GM23248 (cell line): ENCODE measurements around the gene ATP6V0D1. TPM values are rescaled to one million over a fixed set of nuclear protein-coding genes. Genes with fewer than 3 reads are reported as not detected.

Experiments used
- DNase-seq: peaks from one replicate; pipeline ENCODE4 v3.0.0-alpha.2; 2015
- H2AFZ ChIP-seq: fragments of 200-600 bp; sonication (generic); 2 replicates; pipeline ENCODE4 v1.6.1; 2016; ENCODE audit warnings: antibody characterized with exemption
- H3F3A ChIP-seq: fragments of 200-600 bp; sonication (generic); 2 replicates; pipeline ENCODE4 v1.6.1; 2016; ENCODE audit warnings: mild to moderate bottlenecking, antibody characterized with exemption, mixed run types; ENCODE audit not compliant: insufficient read depth
- H3K27ac ChIP-seq: fragments of 200-600 bp; sonication (generic); 2 replicates; pipeline ENCODE4 v1.5.1; 2016; ENCODE audit warnings: mild to moderate bottlenecking
- H3K27me3 ChIP-seq: fragments of 200-600 bp; sonication (generic); replicated peaks from 2 replicates; pipeline ENCODE4 v1.6.1; 2016; ENCODE audit warnings: mild to moderate bottlenecking; ENCODE audit not compliant: insufficient read depth
- H3K36me3 ChIP-seq: fragments of 200-600 bp; sonication (generic); 2 replicates; pipeline ENCODE4 v1.6.1; 2016; ENCODE audit warnings: low read depth, mild to moderate bottlenecking
- H3K4me1 ChIP-seq: fragments of 200-600 bp; sonication (generic); 2 replicates; pipeline ENCODE4 v1.6.1; 2016; ENCODE audit warnings: mild to moderate bottlenecking; ENCODE audit not compliant: insufficient read depth
- H3K4me2 ChIP-seq: fragments of 200-600 bp; sonication (generic); one replicate; pipeline ENCODE4 v1.6.1; 2016; ENCODE audit warnings: mild to moderate bottlenecking; ENCODE audit not compliant: unreplicated experiment
- H3K4me3 ChIP-seq: fragments of 200-600 bp; sonication (generic); 2 replicates; pipeline ENCODE4 v1.5.1; 2016; ENCODE audit warnings: mild to moderate bottlenecking
- H3K79me2 ChIP-seq: fragments of 200-600 bp; sonication (generic); 2 replicates; pipeline ENCODE4 v1.6.1; 2016; ENCODE audit warnings: mild to moderate bottlenecking; ENCODE audit not compliant: insufficient read depth
- H3K9ac ChIP-seq: fragments of 200-600 bp; sonication (generic); 2 replicates; pipeline ENCODE4 v1.6.1; 2016; ENCODE audit warnings: mild to moderate bottlenecking
- H3K9me2 ChIP-seq: fragments of 200-600 bp; sonication (generic); 2 replicates; pipeline ENCODE4 v1.6.1; 2016; ENCODE audit warnings: mixed run types, mild to moderate bottlenecking, moderate library complexity; ENCODE audit not compliant: insufficient read depth
- H3K9me3 ChIP-seq: fragments of 200-600 bp; sonication (generic); one replicate; pipeline ENCODE4 v1.6.1; 2017; ENCODE audit warnings: low read depth
- H4K20me1 ChIP-seq: fragments of 200-600 bp; sonication (generic); 2 replicates; pipeline ENCODE4 v1.6.0; 2016; ENCODE audit not compliant: insufficient read depth
- EZH2 ChIP-seq: fragments of 200-600 bp; sonication (generic); IDR thresholded peaks from 2 replicates; pipeline ENCODE4 v1.6.1; 2018; ENCODE audit warnings: antibody characterized with exemption, mild to moderate bottlenecking; ENCODE audit not compliant: insufficient read depth, poor library complexity, severe bottlenecking
- EZH2phosphoT487 ChIP-seq: fragments of 200-600 bp; sonication (generic); IDR thresholded peaks from 2 replicates; pipeline ENCODE4 v1.6.1; 2018; ENCODE audit warnings: antibody characterized with exemption, moderate library complexity, mild to moderate bottlenecking, low read depth; ENCODE audit not compliant: insufficient read depth
- WGBS, 2 experiments: methylation state at CpG; one replicate each; pipeline ENCODE4 v1.1.6; 2015 to 2017; ENCODE audit warnings: low lambda C conversion rate in 2 of 2, low coverage in 1 of 2; ENCODE audit errors: missing lambda C conversion rate in 2 of 2; 5-methylcytosine and 5-hydroxymethylcytosine counted together
- in situ Hi-C: fragments of 300-500 bp; cut with MboI; formaldehyde crosslinking; loops from 2 replicates; pipeline ENCODE4 v1.15.0; 2020
- polyA plus RNA-seq: library from polyadenylated mRNA; unstranded; fragments of >200 nt; fragmentation: Nextera tagmentation; extraction: Ambion mirVana; gene quantifications from 2 replicates; pipeline ENCODE4 v1.2.1, GENCODE V29; 2016
- total RNA-seq: library from RNA; depleted of rRNA; stranded (reverse); fragments of >200 nt; shearing (Covaris generic); gene quantifications from 2 replicates; pipeline ENCODE4 v1.2.3, GENCODE V29; 2014

The ATP6V0D1 gene
- total and polyA plus RNA-seq, 2 experiments from 2014 or later: 135 to 166 TPM

DNA sequence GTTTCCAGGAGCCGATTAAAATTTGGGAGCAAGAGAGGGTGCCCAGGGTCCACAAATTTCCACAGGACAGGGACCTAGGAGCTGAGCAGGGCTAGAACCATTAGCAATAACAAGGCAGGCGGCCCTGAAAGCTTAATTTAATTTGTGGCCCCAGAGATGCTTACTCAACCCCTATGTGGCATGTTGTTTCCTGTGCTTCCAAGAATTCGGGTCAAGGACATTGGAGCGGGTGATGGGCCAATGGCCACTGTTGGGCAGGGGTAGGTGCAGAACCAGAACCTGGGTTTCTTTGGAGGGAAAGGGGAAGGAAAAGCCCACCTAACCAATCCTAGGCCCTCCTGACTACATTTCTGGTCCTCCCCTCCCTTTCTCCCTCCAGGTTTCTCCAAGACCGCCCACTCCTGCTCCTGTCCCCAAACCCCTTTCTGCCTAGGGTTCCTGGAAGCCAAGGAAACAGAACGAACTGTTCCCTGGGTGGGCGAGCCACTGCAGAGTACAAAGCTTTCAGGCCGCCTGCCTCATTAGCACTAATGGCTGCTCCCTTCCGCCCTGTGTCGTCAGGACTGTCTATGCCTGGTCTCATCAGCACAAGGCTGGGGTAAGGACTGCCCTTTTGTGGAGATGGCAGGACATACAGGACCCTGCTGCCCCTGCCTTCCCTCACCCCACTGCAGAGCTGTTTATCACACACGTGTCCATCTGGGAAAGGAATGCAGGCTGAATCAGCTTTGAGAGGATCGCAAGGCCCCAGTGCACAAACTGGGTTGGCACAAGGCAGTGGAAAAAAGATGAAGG is 3.0 kb upstream of the ATP6V0D1 start:
- in situ Hi-C loops: no loop called here
- H3K4me1 ChIP-seq: peaks cover 17% of the 10 kb centered on the region
- no peak for DNase-seq
- H3K4me3 ChIP-seq: no peak overlapping the region
- H3K27me3 ChIP-seq: no peaks in the 10 kb centered on the region
- TF ChIP-seq EZH2phosphoT487 (no peak), EZH2 (no peak)
- no peak overlapping the region for H3K27ac ChIP-seq
- H3K36me3 ChIP-seq: no peaks in the 10 kb centered on the region
- H4K20me1 ChIP-seq: no peaks in the 10 kb centered on the region
- no peaks in the 10 kb centered on the region for H3F3A ChIP-seq
- no peaks in the 10 kb centered on the region for H3K9me2 ChIP-seq
- no peak overlapping the region for H3K9ac ChIP-seq
- no peaks in the 10 kb centered on the region for H3K9me3 ChIP-seq
- no peak overlapping the region for H3K4me2 ChIP-seq
- WGBS, 2 experiments: 83 to 85% methylated on average over 12 of the region's 12 CpGs
- no peak overlapping the region for H2AFZ ChIP-seq
- H3K79me2 ChIP-seq: peaks cover 20% of the 10 kb centered on the region

DNA sequence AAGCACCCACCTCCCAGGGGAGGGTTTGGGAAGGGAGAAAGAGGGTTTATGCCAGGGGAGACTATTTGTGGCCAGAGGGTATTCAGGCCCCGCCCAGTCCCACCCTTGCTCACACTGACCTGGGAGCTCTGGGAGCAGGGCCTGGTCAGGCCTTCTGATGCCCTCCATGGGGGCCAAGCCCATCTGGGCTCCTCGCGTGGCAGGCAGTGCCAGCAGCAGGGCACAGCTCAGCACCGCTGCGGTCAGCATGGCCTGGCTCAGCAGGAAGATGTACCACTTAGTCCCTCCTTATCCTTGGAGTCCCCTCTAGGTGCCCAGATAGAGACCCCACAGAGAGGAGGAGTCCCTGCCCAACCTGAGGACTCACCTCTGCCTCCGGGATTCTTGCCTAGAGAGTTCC is 2.2 kb upstream of the ATP6V0D1 start, which contains the start of gene AGRP:
Gene AGRP, minus strand, starts transcription at position 398 of the 400 bp plus-strand sequence. Its CDS starts 149 bp downstream, at position 249.
- in situ Hi-C loops: no loop called here
- H4K20me1 ChIP-seq: no peaks in the 10 kb centered on the region
- H3F3A ChIP-seq: no peaks in the 10 kb centered on the region
- H3K79me2 ChIP-seq: peaks cover 28% of the 10 kb centered on the region
- no peaks in the 10 kb centered on the region for H3K36me3 ChIP-seq
- no peak for TF ChIP-seq EZH2phosphoT487
- no peak for TF ChIP-seq EZH2
- DNase-seq: no peak
- H3K9ac ChIP-seq: peak within 1 kb of the TSS; percentile 73; the same call in 1 of the 2 replicates
- H3K27ac ChIP-seq: no peak within 1 kb of the TSS
- no peaks in the 10 kb centered on the region for H3K27me3 ChIP-seq
- no peaks in the 10 kb centered on the region for H3K9me3 ChIP-seq
- peak within 1 kb of the TSS; percentile 100; the same call in 1 of the 2 replicates for H3K4me3 ChIP-seq
- H3K4me2 ChIP-seq: peak within 1 kb of the TSS; percentile 96
- peak within 1 kb of the TSS; percentile 91; the same call in 1 of the 2 replicates for H2AFZ ChIP-seq
- H3K9me2 ChIP-seq: no peaks in the 10 kb centered on the region
- H3K4me1 ChIP-seq: peaks cover 18% of the 10 kb centered on the region
- 95 to 98% methylated on average over 5 to 6 of the region's 6 CpGs for WGBS, 2 experiments

DNA sequence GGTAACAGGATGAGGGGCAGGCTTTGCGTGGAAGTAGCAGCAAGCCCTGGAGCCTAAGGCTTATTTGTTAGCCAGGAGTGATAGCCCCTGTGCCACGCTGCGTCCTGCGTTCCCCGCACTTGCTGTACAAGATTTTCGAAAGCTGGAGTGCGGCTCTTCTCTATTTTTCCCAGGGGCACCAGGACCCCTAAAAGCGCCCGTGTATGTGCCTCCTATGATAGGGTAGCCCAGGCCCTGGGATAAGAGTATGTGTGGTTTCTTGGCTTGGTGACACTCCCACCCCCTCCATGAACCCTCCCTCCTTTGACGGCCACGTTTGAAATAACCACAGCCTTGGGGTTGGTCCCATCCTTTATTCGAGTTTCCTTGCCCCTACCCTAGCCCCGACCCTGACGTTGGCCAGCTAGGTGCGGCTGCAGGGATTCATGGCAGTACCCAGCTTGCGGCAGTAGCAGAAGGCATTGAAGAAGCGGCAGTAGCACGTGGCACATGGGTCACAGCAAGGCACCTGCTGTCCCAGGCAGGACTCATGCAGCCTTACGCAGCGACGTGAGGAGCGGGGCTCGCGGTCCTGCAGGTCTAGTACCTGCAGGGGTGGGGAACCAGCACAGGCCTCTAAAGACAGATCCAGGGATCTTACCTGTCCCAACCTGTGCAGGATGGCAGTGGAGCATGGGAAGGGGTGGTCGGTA is 1.4 kb upstream of the ATP6V0D1 start:
- Histone ChIP-seq H2AFZ (peak overlapping the region; percentile 91), H3K4me2 (peak overlapping the region; percentile 96), H3K4me1 (peaks cover 18% of the 10 kb centered on the region), H3F3A (no peaks in the 10 kb centered on the region), H3K27me3 (no peaks in the 10 kb centered on the region), H3K27ac (peak overlapping the region; percentile 31; the same call in 1 of the 2 replicates), H3K9me3 (no peaks in the 10 kb centered on the region), H3K36me3 (no peaks in the 10 kb centered on the region), H4K20me1 (no peaks in the 10 kb centered on the region), H3K9me2 (no peaks in the 10 kb centered on the region), H3K79me2 (peaks cover 35% of the 10 kb centered on the region), H3K9ac (peak overlapping the region; percentile 73), H3K4me3 (peak overlapping the region; percentile 100)
- in situ Hi-C loops: no loop called here
- WGBS, 2 experiments: 60 to 62% methylated on average over 25 of the region's 25 CpGs
- TF ChIP-seq EZH2: no peak
- TF ChIP-seq EZH2phosphoT487: no peak
- no peak for DNase-seq

DNA sequence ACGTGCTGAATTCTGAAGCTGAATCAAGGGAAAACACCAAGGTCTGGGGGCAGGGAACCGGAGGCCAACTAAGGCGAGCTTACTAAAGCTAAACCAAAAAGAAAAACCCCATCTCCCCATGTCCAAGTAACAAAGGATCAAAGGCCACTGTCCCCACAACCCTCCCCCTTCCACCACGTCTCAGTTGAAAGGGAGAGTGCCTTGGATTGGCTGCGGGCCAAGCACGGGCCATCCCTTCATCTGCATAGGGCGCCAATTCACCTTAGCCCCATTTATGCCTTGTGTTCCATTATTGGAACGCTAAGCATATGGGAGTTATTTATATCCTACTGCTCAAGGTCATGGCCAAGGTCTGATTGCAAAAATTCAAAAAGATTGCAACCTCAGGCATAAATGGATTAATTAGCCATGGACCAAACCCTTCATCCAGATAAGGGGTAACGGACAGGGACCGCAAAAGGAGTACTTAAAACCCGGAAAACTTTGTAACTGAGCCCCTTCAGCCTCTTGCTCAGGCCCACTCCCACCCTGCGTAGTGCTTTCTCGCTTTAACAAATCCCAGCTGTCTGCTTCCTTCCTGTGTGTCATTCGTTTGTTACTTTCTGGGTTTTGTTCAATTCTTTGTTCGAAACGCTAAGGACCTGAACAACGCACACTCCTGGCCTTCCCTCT is 740 bp upstream of the ATP6V0D1 start:
- Histone ChIP-seq H3K4me1 (peaks cover 18% of the 10 kb centered on the region), H3K27ac (peak overlapping the region; percentile 31), H3F3A (no peaks in the 10 kb centered on the region), H3K79me2 (peaks cover 42% of the 10 kb centered on the region), H3K4me2 (peak overlapping the region; percentile 96), H3K36me3 (no peaks in the 10 kb centered on the region), H3K4me3 (peak overlapping the region; percentile 100), H4K20me1 (no peaks in the 10 kb centered on the region), H3K9ac (peak overlapping the region; percentile 73), H3K27me3 (no peaks in the 10 kb centered on the region), H2AFZ (peak overlapping the region; percentile 91), H3K9me3 (no peaks in the 10 kb centered on the region), H3K9me2 (no peaks in the 10 kb centered on the region)
- TF ChIP-seq EZH2phosphoT487: no peak
- TF ChIP-seq EZH2: no peak
- peak; percentile 60 for DNase-seq
- in situ Hi-C loops: no loop called here
- WGBS, 2 experiments: 3 to 4% methylated on average over 17 of the region's 17 CpGs
